ENCODE data around the gene STARD4.

GRCh38 chr5:111495159-111495558, 17.2 kb downstream of the STARD4 start:
- TF ChIP-seq CTCF (IDR thresholded peaks at IDR 0.05): no peak
- no peak for TF ChIP-seq ZFX (IDR thresholded peaks at IDR 0.05; ENCODE audit: borderline replicate concordance)

Data from 22Rv1 (cell line).